ENCODE measurements around the gene ITGA1.

Gene ITGA1

GRCh38 chr5:52885614-52886013, 97.9 kb downstream of the ITGA1 start:
- no peak for DNase-seq (ENCODE audit: extremely low read depth, low read depth)
- TF ChIP-seq, protein P1, sequence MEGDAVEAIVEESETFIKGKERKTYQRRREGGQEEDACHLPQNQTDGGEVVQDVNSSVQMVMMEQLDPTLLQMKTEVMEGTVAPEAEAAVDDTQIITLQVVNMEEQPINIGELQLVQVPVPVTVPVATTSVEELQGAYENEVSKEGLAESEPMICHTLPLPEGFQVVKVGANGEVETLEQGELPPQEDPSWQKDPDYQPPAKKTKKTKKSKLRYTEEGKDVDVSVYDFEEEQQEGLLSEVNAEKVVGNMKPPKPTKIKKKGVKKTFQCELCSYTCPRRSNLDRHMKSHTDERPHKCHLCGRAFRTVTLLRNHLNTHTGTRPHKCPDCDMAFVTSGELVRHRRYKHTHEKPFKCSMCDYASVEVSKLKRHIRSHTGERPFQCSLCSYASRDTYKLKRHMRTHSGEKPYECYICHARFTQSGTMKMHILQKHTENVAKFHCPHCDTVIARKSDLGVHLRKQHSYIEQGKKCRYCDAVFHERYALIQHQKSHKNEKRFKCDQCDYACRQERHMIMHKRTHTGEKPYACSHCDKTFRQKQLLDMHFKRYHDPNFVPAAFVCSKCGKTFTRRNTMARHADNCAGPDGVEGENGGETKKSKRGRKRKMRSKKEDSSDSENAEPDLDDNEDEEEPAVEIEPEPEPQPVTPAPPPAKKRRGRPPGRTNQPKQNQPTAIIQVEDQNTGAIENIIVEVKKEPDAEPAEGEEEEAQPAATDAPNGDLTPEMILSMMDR (IDR thresholded peaks at IDR 0.05; ENCODE audit: low read depth, low read length) = no peak

DNA sequence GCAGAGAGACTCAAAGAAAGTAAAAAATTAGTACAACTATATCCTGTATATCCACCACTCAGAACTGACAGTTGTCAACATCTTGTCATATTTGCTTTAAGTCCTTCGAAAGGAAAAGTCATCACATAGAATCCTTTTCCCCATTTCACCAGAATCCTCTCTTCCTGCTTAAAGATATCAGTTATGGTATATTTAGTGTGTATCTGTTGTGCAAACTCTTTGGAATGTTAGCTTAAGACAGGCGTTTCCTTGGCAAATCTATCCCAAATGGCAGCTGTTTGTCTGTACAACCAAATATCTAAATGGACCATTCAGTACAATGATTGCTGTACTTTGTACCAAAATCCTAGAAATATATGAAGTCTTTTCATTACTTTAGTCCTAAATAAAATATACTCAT, 98.5 kb downstream of the ITGA1 start:
- TF ChIP-seq, protein P1 (IDR thresholded peaks at IDR 0.05; ENCODE audit: low read depth, low read length) = no peak
- DNase-seq (ENCODE audit: extremely low read depth, low read depth) = no peak

DNA sequence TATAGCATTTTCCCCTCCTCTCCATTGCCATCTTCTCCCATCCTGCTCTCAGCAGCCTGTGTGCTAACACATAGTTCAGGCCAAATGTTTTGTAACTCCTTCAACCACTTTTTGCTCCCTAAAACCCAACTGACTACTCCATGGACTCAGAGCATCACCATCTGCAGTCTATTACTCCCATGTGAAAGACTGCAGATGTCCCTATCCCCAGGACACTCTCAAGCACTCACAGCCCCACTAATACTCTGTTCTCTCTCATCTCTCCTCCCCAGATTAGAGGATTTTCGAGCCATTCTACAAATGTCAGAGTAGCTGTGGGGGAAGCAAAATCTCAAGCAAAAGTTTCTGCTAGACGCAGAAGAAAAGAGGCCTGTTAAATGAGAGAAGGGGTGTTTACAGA, 99.3 kb downstream of the ITGA1 start:
- no peak for DNase-seq (ENCODE audit: extremely low read depth, low read depth)
- TF ChIP-seq, protein P1 (IDR thresholded peaks at IDR 0.05; ENCODE audit: low read depth, low read length) = no peak

DNA sequence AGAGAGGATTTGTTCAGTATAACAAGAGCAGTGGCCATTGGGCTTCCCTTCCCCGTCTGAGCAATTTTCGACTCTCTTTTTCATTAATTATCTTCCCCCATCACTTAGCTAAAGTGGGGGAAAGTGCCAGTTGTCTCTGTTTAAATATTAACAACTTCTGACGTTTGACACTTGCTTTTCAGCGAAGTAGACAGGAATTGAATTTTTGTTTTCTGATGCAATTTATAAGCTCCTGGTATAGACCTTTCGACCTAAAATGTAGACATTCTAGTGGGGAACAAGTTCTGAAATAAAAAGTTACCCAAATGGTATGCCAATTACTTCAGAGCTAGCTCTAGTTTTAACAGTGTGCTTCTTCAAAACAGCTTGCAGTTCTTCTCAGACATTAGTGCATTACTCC, 100.6 kb downstream of the ITGA1 start:
- TF ChIP-seq, protein P1 (IDR thresholded peaks at IDR 0.05; ENCODE audit: low read depth, low read length) = no peak
- no peak for DNase-seq (ENCODE audit: extremely low read depth, low read depth)

DNA sequence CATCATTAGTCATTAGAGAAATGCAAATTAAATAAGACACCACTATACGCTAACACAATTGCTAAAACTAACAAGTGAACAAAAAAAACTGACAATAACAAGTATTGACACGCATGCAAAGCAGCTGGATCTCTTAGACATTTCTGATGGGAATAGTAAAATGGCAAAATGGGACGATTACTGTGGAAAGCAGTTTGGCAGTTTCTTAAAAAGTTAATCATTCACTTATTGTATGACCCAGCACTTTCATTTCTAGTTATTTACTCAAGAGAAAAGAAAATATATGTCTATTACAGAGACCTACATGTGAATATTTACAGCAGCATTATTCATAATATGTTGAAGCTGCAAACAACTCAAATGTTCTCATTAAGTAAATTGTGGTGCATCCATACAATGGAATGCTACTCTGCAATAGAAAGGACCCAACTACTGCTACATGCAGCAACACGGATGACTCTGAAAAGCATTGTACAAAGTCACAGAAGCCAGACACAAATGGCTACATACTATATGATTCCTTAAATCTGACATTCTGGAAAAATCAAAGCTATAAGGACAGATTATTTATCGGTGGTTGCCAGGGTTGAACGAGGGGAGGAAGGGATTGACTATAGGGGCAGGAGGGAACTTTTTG, 104.6 kb downstream of the ITGA1 start:
- TF ChIP-seq, protein P1 (IDR thresholded peaks at IDR 0.05; ENCODE audit: low read depth, low read length) = no peak
- no peak for DNase-seq (ENCODE audit: extremely low read depth, low read depth)

DNA sequence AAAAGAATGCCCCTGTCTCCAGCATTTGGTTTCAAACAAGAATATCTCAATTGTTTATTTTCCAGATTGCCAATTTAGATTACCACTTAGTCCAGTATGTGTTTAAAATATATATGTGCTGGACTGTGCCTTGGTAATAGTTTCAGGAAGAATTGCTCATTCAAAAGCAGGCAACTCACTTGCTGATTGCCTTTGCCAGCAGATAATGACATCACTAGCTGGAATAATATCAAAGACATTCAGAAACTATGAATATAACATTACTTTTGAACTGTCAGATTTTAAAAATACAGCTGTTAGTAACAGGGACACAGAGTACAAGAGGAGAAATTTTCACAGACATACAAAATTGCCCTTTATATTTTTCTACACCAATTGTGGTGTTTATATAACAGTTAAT, 105.4 kb downstream of the ITGA1 start:
- DNase-seq (ENCODE audit: extremely low read depth, low read depth) = peak; percentile 38
- TF ChIP-seq, protein P1 (IDR thresholded peaks at IDR 0.05; ENCODE audit: low read depth, low read length) = no peak

DNA sequence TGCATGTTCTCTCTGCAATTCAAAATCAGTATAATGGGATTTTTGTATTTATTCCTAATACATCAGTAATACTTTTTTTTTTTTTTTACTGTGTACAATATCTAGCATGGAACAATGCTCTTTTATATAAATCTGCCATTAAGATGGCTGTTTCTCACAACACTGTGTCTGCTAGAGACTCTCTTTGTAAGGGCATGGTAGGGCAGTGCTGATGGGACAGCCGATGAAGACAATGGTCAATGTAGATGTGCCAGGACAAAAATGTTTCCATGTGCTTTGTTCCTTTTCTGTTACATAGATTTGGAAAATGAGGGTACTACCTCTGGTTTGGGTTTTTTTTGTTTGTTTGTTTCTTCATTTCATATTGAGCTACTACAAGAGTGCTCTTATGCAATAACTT, 106.1 kb downstream of the ITGA1 start:
- DNase-seq (ENCODE audit: extremely low read depth, low read depth) = no peak
- TF ChIP-seq, protein P1 (IDR thresholded peaks at IDR 0.05; ENCODE audit: low read depth, low read length) = no peak

Measured in AG09319 (cell line).